ENCODE measurements around the gene MRPS27.

DNA sequence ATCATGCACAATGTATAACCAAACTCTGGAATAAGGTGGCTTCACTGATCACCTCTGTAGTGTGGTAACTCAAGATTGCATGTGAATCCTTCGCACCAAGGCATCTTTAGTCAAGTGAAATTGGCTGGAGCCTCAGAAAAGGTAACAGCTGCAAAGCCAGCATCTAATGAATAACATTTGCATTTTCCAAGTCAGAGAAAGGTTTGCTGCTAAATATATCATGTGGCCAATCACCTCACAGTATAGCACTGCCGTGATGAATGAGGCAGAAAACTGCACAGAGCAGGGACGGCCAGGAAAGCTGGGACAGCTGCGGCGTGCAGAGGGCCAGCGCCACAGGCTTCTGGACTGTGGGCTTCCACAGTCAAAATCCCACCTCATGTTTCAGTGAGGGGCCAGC lies 18.5 kb downstream of the MRPS27 start:
- TF ChIP-seq, protein P1, sequence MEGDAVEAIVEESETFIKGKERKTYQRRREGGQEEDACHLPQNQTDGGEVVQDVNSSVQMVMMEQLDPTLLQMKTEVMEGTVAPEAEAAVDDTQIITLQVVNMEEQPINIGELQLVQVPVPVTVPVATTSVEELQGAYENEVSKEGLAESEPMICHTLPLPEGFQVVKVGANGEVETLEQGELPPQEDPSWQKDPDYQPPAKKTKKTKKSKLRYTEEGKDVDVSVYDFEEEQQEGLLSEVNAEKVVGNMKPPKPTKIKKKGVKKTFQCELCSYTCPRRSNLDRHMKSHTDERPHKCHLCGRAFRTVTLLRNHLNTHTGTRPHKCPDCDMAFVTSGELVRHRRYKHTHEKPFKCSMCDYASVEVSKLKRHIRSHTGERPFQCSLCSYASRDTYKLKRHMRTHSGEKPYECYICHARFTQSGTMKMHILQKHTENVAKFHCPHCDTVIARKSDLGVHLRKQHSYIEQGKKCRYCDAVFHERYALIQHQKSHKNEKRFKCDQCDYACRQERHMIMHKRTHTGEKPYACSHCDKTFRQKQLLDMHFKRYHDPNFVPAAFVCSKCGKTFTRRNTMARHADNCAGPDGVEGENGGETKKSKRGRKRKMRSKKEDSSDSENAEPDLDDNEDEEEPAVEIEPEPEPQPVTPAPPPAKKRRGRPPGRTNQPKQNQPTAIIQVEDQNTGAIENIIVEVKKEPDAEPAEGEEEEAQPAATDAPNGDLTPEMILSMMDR (IDR thresholded peaks at IDR 0.05) = no peak
- no peak for TF ChIP-seq POLR2AphosphoS5 (IDR thresholded peaks at IDR 0.05)

Data from stomach (tissue), 4 donors.